T-helper 22 cell (primary cell): ENCODE results near the gene SRPK3.
"Not testable (repeated sequence)": the region's sequence is repeated elsewhere in the genome, so short reads cannot be mapped to it uniquely, and the experiment has no call there.

Experiments used
- DNase-seq: peaks from one replicate; pipeline ENCODE4 v3.0.0-alpha.2; 2020; ENCODE audit warnings: low read depth

SRPK3 gene

GRCh38 chrX:153780678-153781427 lies at the start of gene SRPK3:
TSS of gene SRPK3 (plus strand) at chrX:153781041. CDS start at chrX:153781087, 46 bp downstream.
- DNase-seq: no peak

GRCh38 chrX:153731117-153731844 lies 49.6 kb upstream of the SRPK3 start:
- DNase-seq: no peak

- no peak for DNase-seq
Observed at GRCh38 chrX:153731845-153732215, 49.0 kb upstream of the SRPK3 start.

GRCh38 chrX:153732401-153732800 lies 48.4 kb upstream of the SRPK3 start:
- no peak for DNase-seq

GRCh38 chrX:153733651-153734240 lies 47.1 kb upstream of the SRPK3 start:
- no peak for DNase-seq

GRCh38 chrX:153734871-153735270 lies 46.0 kb upstream of the SRPK3 start:
- no peak for DNase-seq

- DNase-seq: no peak
Observed at GRCh38 chrX:153735274-153735673, 45.6 kb upstream of the SRPK3 start.

GRCh38 chrX:153736071-153736820 lies 44.6 kb upstream of the SRPK3 start:
- no peak for DNase-seq

- DNase-seq: no peak
Observed at GRCh38 chrX:153736871-153737441, 43.9 kb upstream of the SRPK3 start.

- no peak for DNase-seq
Observed at GRCh38 chrX:153738056-153738605, 42.7 kb upstream of the SRPK3 start.

- DNase-seq: no peak
Observed at GRCh38 chrX:153739754-153740486, 40.9 kb upstream of the SRPK3 start.

GRCh38 chrX:153740631-153741222 lies 40.1 kb upstream of the SRPK3 start:
- DNase-seq: no peak

GRCh38 chrX:153741446-153741845 lies 39.4 kb upstream of the SRPK3 start:
- no peak for DNase-seq

GRCh38 chrX:153742111-153742510 lies 38.7 kb upstream of the SRPK3 start:
- DNase-seq: not testable (repeated sequence)

- DNase-seq: not testable (repeated sequence)
Observed at GRCh38 chrX:153742796-153743467, 37.9 kb upstream of the SRPK3 start.

GRCh38 chrX:153743468-153744209 lies 37.2 kb upstream of the SRPK3 start:
- not testable (repeated sequence) for DNase-seq

- DNase-seq: no peak
Observed at GRCh38 chrX:153744210-153745066, 36.4 kb upstream of the SRPK3 start.

GRCh38 chrX:153745067-153745433 lies 35.8 kb upstream of the SRPK3 start:
- not testable (repeated sequence) for DNase-seq
